Esophagus muscularis mucosa (tissue), 4 donors: ENCODE results near the gene RASAL2. TPM values are rescaled to one million over a fixed set of nuclear protein-coding genes. Genes with fewer than 3 reads are reported as not detected.

ENCODE experiments used
- DNase-seq: peaks from one replicate; pipeline ENCODE4 v3.0.0-alpha.2; 2017; ENCODE audit errors: extremely low spot score
- H3K27ac ChIP-seq, 4 donors: fragments of 200-600 bp; sonication (generic); replicated peaks in 1 of 4; 1 replicate in 3 of 4; 2 replicates in 1 of 4; pipeline ENCODE4 v1.5.1; 2016 to 2019; ENCODE audit warnings: mild to moderate bottlenecking in 1 of 4
- H3K27me3 ChIP-seq, 4 donors: fragments of 200-600 bp; sonication (generic); one replicate each; pipeline versions ENCODE4 v1.5.1 to v1.6.0; 2016 to 2019
- H3K36me3 ChIP-seq, 4 donors: fragments of 200-600 bp; sonication (generic); one replicate each; pipeline ENCODE4 v1.5.1; 2016 to 2019
- H3K4me1 ChIP-seq, 4 donors: fragments of 200-600 bp; sonication (generic); one replicate each; pipeline ENCODE4 v1.5.1; 2016 to 2019
- H3K4me3 ChIP-seq, 4 donors: fragments of 200-600 bp; sonication (generic); 1 replicate in 2 of 4; 2 replicates in 2 of 4; pipeline ENCODE4 v1.5.1; 2016 to 2019; ENCODE audit warnings: mild to moderate bottlenecking in 4 of 4, moderate library complexity in 1 of 4
- H3K9me3 ChIP-seq, 4 donors: fragments of 200-600 bp; sonication (generic); 1 replicate in 3 of 4; 2 replicates in 1 of 4; pipeline ENCODE4 v1.5.1; 2016 to 2019
- EP300 ChIP-seq: sonication (generic); formaldehyde crosslinking; IDR thresholded peaks from one replicate; pipeline ENCODE4 v1.6.1; 2017; ENCODE audit warnings: antibody characterized with exemption
- POLR2A ChIP-seq: fragments of 450-650 bp; IDR thresholded peaks from one replicate; pipeline ENCODE4 v1.6.1; 2017; ENCODE audit warnings: antibody characterized with exemption, moderate library complexity, mild to moderate bottlenecking, low read depth
- POLR2AphosphoS5 ChIP-seq, 2 donors: sonication (generic); formaldehyde crosslinking; IDR thresholded peaks; one replicate each; pipeline ENCODE4 v1.6.1; 2017; ENCODE audit warnings: antibody characterized with exemption in 2 of 2
- WGBS: methylation state at CpG from one replicate; pipeline ENCODE4 v1.1.5; 2018; 5-methylcytosine and 5-hydroxymethylcytosine counted together
- intact Hi-C: fragments of 100-400 bp; cut with DNase I; formaldehyde crosslinking; loops from one replicate; pipeline ENCODE4 v1.15.1; 2023
- total RNA-seq, 4 donors: library from RNA; depleted of rRNA; stranded (reverse); fragments of >200 nt; gene quantifications; one replicate each; pipeline versions ENCODE4 v1.1.0 to v1.2.1, GENCODE V29; 2016
- TF ChIP-seq, protein P1 (sequence below), 3 experiments: fragments of 200-600 bp in 2 of 3; fragments of 450-650 bp in 1 of 3; sonication (generic) in 2 of 3; IDR thresholded peaks; one replicate each; pipeline ENCODE4 v1.5.1; 2017 to 2019; ENCODE audit warnings: antibody characterized with exemption in 3 of 3, mild to moderate bottlenecking in 2 of 3, moderate library complexity in 1 of 3

RASAL2 gene
- total RNA-seq, 4 donors from 2014 or later: 11.6 to 30.0 (median 22.3) TPM

DNA sequence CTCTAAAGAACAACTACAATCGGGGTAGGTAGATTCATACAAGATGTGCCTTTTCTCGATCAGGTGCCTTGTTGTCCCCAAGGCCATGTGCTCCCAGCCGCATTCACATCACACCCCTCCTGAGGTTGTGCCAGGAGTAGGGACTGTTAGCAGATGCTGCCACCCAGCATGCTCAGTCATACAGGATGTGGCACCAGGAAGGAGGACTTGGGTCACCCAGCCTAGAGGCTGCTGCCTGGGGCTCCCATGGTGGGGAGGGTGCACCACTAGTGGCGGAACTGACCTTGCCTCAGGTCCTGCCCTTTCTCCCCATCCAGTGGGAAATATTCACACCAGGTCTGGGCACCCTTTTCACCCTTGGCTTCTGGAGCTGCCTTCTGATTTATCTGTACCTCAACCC is 427.3 kb downstream of the RASAL2 start:
- H3K27ac ChIP-seq: no peak overlapping the region
- 84% methylated on average over 4 of the region's 4 CpGs for WGBS
- no peaks in the 10 kb centered on the region for H3K27me3 ChIP-seq
- H3K36me3 ChIP-seq: no peaks in the 10 kb centered on the region
- no peak overlapping the region for H3K4me3 ChIP-seq
- H3K9me3 ChIP-seq: no peaks in the 10 kb centered on the region
- no peaks in the 10 kb centered on the region for H3K4me1 ChIP-seq
- intact Hi-C loops: no loop called here
- no peak for DNase-seq
- TF ChIP-seq EP300 (no peak), POLR2A (no peak)
- TF ChIP-seq, protein P1, sequence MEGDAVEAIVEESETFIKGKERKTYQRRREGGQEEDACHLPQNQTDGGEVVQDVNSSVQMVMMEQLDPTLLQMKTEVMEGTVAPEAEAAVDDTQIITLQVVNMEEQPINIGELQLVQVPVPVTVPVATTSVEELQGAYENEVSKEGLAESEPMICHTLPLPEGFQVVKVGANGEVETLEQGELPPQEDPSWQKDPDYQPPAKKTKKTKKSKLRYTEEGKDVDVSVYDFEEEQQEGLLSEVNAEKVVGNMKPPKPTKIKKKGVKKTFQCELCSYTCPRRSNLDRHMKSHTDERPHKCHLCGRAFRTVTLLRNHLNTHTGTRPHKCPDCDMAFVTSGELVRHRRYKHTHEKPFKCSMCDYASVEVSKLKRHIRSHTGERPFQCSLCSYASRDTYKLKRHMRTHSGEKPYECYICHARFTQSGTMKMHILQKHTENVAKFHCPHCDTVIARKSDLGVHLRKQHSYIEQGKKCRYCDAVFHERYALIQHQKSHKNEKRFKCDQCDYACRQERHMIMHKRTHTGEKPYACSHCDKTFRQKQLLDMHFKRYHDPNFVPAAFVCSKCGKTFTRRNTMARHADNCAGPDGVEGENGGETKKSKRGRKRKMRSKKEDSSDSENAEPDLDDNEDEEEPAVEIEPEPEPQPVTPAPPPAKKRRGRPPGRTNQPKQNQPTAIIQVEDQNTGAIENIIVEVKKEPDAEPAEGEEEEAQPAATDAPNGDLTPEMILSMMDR (IDR thresholded peaks at IDR 0.05): no peak

GRCh38 chr1:178527117-178527516 is 433.2 kb downstream of the RASAL2 start:
- intact Hi-C loops: no loop called here
- Histone ChIP-seq H3K27ac (no peak overlapping the region), H3K4me3 (no peak overlapping the region), H3K4me1 (peaks cover 0 to 6% (median 4%) of the 10 kb centered on the region in 4 donors), H3K27me3 (no peaks in the 10 kb centered on the region), H3K9me3 (no peaks in the 10 kb centered on the region), H3K36me3 (no peaks in the 10 kb centered on the region)
- WGBS: 88% methylated on average over 4 of the region's 4 CpGs
- DNase-seq: no peak
- TF ChIP-seq, protein P1 (IDR thresholded peaks at IDR 0.05): no peak
- TF ChIP-seq POLR2AphosphoS5 (IDR thresholded peaks at IDR 0.05) (no peak), EP300 (no peak), POLR2A (no peak)

DNA sequence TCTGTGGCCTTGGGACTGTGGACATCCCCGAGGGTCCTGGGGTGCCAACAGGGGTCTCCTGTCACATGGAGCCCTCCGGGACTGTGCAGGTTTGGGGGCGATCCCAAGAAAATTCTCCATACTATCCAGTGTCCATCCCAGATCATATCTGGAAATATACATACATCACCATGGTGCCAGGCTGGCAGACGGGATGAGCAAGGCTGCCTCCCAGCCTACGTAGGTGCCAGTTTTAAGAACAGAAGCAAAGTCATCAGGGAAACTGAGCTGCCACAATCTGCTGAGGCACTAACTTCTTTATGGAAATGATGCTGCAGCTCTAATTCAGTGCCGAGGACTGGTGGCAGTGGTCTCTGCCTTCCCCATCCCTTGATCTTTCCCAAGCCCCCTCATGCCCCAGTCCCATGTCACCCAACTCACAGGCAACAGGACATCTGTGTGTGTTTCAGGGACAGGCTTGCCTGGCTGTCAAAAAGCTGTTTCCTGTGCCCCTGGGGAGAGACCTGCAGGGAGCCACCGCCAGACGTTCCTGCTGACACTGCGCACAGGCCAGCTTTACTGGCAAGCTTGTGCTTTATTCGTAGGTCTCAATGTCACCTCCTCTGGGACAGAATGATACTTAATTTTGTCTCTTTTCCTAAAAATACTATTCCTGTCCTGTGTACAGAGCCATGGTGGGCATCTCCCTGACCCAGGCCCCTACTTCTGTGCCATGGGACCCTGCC is 434.5 kb downstream of the RASAL2 start:
- TF ChIP-seq POLR2A: no peak
- no peak for TF ChIP-seq POLR2AphosphoS5 (IDR thresholded peaks at IDR 0.05)
- no peak for TF ChIP-seq EP300
- TF ChIP-seq, protein P1 (IDR thresholded peaks at IDR 0.05): no peak
- DNase-seq: no peak
- Histone ChIP-seq H3K4me1 (peaks cover 0 to 11% (median 7%) of the 10 kb centered on the region in 4 donors), H3K4me3 (no peak overlapping the region), H3K9me3 (no peaks in the 10 kb centered on the region), H3K36me3 (no peaks in the 10 kb centered on the region), H3K27ac (no peak overlapping the region), H3K27me3 (no peaks in the 10 kb centered on the region)
- 95% methylated on average over 7 of the region's 10 CpGs for WGBS
- intact Hi-C loops: no loop called here

GRCh38 chr1:178528953-178529335 is 435.0 kb downstream of the RASAL2 start:
- peaks cover 0 to 11% (median 7%) of the 10 kb centered on the region in 4 donors for H3K4me1 ChIP-seq
- H3K27ac ChIP-seq: no peak overlapping the region
- WGBS: 79% methylated on average over 4 of the region's 4 CpGs
- intact Hi-C loops: no loop called here
- H3K4me3 ChIP-seq: no peak overlapping the region
- TF ChIP-seq POLR2AphosphoS5 (IDR thresholded peaks at IDR 0.05): no peak
- no peak for TF ChIP-seq POLR2A
- TF ChIP-seq, protein P1 (IDR thresholded peaks at IDR 0.05): no peak
- no peak for TF ChIP-seq EP300
- no peaks in the 10 kb centered on the region for H3K9me3 ChIP-seq
- no peaks in the 10 kb centered on the region for H3K36me3 ChIP-seq
- no peaks in the 10 kb centered on the region for H3K27me3 ChIP-seq
- no peak for DNase-seq
